ENCODE results near the gene RAB14.

- no peak for TF ChIP-seq CTCF (IDR thresholded peaks at IDR 0.05)
- no peak for TF ChIP-seq POLR2AphosphoS5 (IDR thresholded peaks at IDR 0.05)
Observed at GRCh38 chr9:121157939-121158338, 43.7 kb downstream of the RAB14 start.
